HepG2 (cell line): ENCODE data around the gene HHATL. TPM values are rescaled to one million over a fixed set of nuclear protein-coding genes. Genes with fewer than 3 reads are reported as not detected.

Experiments
- BRD4 ChIP-seq: sonication (generic); formaldehyde crosslinking; IDR thresholded peaks from 2 replicates; pipeline ENCODE4 v1.4.0; 2020; ENCODE audit warnings: missing genetic modification reagents
- MEF2D ChIP-seq: sonication (generic); formaldehyde crosslinking; IDR thresholded peaks from 2 replicates; pipeline ENCODE4 v1.5.1; 2020; ENCODE audit warnings: mild to moderate bottlenecking, missing genetic modification reagents
- PATZ1 ChIP-seq: sonication (generic); formaldehyde crosslinking; IDR thresholded peaks from 2 replicates; pipeline ENCODE4 v1.4.0; 2020; ENCODE audit warnings: missing genetic modification reagents
- REST ChIP-seq, 2 experiments: IDR thresholded peaks; 2 replicates each; pipeline ENCODE4 v1.6.1; 2011 to 2012; ENCODE audit warnings: low read length in 2 of 2, borderline replicate concordance in 1 of 2, low read depth in 1 of 2, mild to moderate bottlenecking in 1 of 2, moderate library complexity in 1 of 2
- SMAD9 ChIP-seq: sonication (generic); formaldehyde crosslinking; IDR thresholded peaks from 2 replicates; pipeline ENCODE4 v1.5.1; 2020; ENCODE audit warnings: mild to moderate bottlenecking, missing genetic modification reagents
- TAF1 ChIP-seq: sonication (generic); formaldehyde crosslinking; IDR thresholded peaks from 2 replicates; pipeline ENCODE4 v1.4.0; 2020; ENCODE audit warnings: missing genetic modification reagents
- ZMAT3 ChIP-seq: sonication (generic); formaldehyde crosslinking; conservative IDR thresholded peaks from 2 replicates; pipeline ENCODE4 v1.7.0; 2021; ENCODE audit warnings: missing genetic modification reagents
- ZMYM4 ChIP-seq: sonication (generic); formaldehyde crosslinking; IDR thresholded peaks from 2 replicates; pipeline ENCODE4 v1.8.1; 2023; ENCODE audit warnings: mild to moderate bottlenecking, missing genetic modification reagents
- ZNF251 ChIP-seq: sonication (generic); formaldehyde crosslinking; IDR thresholded peaks from 2 replicates; pipeline ENCODE4 v1.9.0; 2021; ENCODE audit warnings: mild to moderate bottlenecking, missing genetic modification reagents
- ZNF335 ChIP-seq: sonication (generic); formaldehyde crosslinking; IDR thresholded peaks from 2 replicates; pipeline ENCODE4 v1.4.0; 2020; ENCODE audit warnings: missing genetic modification reagents
- ZNF7 ChIP-seq: IDR thresholded peaks from 2 replicates; pipeline ENCODE4 v1.6.1; 2016; ENCODE audit warnings: missing biosample characterization, missing genetic modification reagents
- polyA plus RNA-seq, 8 experiments: library from polyadenylated mRNA; depleted of rRNA in 3 of 8; stranded (reverse) in 7 of 8; unstranded in 1 of 8; fragments of >200 nt; fragmentation: Illumina TruSeq in 4 of 8; extraction: Trizol in 4 of 8; gene quantifications; 2 replicates each; pipeline versions ENCODE4 v1.2.1 to v1.2.3, GENCODE V29; 2011 to 2016; ENCODE audit warnings: low read depth in 4 of 8, missing spikeins in 1 of 8, mixed read lengths in 1 of 8; ENCODE audit not compliant: insufficient read depth in 1 of 8
- total RNA-seq, 5 experiments: library from RNA; depleted of rRNA; stranded (reverse); fragments of >200 nt; fragmentation: Illumina TruSeq; extraction: Trizol; gene quantifications; 2 replicates each; pipeline ENCODE4 v1.2.3, GENCODE V29; 2016; ENCODE audit warnings: low read depth in 1 of 5
- TF ChIP-seq, protein P1 (sequence below): IDR thresholded peaks from 2 replicates; pipeline ENCODE4 v1.6.1; 2016; ENCODE audit warnings: missing compliant biosample characterization, missing genetic modification reagents, borderline replicate concordance

The HHATL gene
- total and polyA plus RNA-seq, 2 of the 13 experiments (the other 11 are each of a cell fraction or from before 2014, with no cell fraction given): 0.26 TPM; not detected in 1

DNA sequence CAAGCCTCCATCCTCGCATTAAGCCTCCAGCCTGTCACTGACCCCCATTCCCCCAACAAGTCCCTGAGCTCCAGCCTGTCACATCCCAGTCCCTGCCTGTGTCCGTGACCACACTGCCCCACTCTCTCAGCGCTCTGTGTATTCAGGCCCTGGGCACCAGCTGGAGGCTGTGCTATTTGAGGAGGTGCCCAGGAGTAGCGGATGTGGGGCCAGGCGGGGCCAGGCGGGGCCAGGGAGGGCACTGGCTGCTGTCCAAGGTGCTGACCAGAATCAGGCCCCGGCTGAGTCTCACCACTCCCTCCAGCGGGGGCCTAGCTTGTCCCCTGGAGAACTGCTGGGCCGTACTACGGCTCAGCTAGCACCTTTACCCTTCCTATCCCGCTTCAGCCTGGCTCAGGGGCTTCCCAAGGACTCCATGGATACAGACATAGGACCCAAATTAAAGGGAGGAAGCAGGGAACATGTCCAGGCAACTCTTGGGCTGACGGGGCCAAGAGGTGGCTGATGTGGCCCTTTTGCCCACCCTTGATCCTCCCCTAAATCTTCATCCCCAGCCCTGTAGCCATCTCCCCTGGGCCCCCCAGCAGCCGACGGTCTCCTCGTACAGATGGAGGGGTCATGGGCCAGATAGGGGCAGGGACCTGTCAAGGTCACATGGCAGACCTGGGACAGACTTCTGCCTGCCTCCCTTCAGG, 1.1 kb downstream of the HHATL start (continued):
- peak; percentile 64 for TF ChIP-seq ZMYM4 (CRISPR knock-in tag)
- peak; percentile 17; the same call in 1 of the 2 replicates for TF ChIP-seq ZNF7
- TF ChIP-seq ZNF251: no peak
- TF ChIP-seq PATZ1 (CRISPR knock-in tag): peak; percentile 82
- TF ChIP-seq REST (IDR thresholded peaks at IDR 0.05; ENCODE audit: borderline replicate concordance in 1 of 2, low read depth in 1 of 2, low read length in 2 of 2): peak in 1 of 2 experiments; percentile 99
- TF ChIP-seq, protein P1, sequence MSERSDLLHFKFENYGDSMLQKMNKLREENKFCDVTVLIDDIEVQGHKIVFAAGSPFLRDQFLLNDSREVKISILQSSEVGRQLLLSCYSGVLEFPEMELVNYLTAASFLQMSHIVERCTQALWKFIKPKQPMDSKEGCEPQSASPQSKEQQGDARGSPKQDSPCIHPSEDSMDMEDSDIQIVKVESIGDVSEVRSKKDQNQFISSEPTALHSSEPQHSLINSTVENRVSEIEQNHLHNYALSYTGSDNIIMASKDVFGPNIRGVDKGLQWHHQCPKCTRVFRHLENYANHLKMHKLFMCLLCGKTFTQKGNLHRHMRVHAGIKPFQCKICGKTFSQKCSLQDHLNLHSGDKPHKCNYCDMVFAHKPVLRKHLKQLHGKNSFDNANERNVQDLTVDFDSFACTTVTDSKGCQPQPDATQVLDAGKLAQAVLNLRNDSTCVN (CRISPR knock-in tag): peak; percentile 89
- peak; percentile 77; the same call in 1 of the 2 replicates for TF ChIP-seq ZNF335 (CRISPR knock-in tag)
- peak; percentile 85 for TF ChIP-seq MEF2D (CRISPR knock-in tag)
- peak; percentile 37; the same call in 1 of the 2 replicates for TF ChIP-seq TAF1 (CRISPR knock-in tag)
- TF ChIP-seq ZMAT3 (CRISPR knock-in tag): peak; percentile 86
- peak; percentile 83; the same call in 1 of the 2 replicates for TF ChIP-seq SMAD9 (CRISPR knock-in tag)
- TF ChIP-seq BRD4 (CRISPR knock-in tag): no peak
